NCI-H510A (cell line): ENCODE results near the gene KIF25.
"Not testable (repeated sequence)": the region's sequence is repeated elsewhere in the genome, so short reads cannot be mapped to it uniquely, and the experiment has no call there.

Source experiments
- DNase-seq: peaks from one replicate; lab custom pipeline; 2025; lab: John Stamatoyannopoulos, UW

The KIF25 gene

GRCh38 chr6:167975458-167975857 lies 22.0 kb upstream of the KIF25 start:
- DNase-seq = no peak

- DNase-seq = not testable (repeated sequence)
These were observed 21.3 kb upstream of the KIF25 start for GRCh38 chr6:167976116-167976657.

- DNase-seq = no peak
These were observed 20.8 kb upstream of the KIF25 start for GRCh38 chr6:167976708-167977107.

GRCh38 chr6:167977717-167978467 lies 19.6 kb upstream of the KIF25 start:
- DNase-seq = no peak

- no peak for DNase-seq
These were observed 18.9 kb upstream of the KIF25 start for GRCh38 chr6:167978607-167979006.

- no peak for DNase-seq
These were observed 17.9 kb upstream of the KIF25 start for GRCh38 chr6:167979436-167980139.

- DNase-seq = no peak
These were observed 16.4 kb upstream of the KIF25 start for GRCh38 chr6:167980911-167981580.

- DNase-seq = no peak
These were observed 15.5 kb upstream of the KIF25 start for GRCh38 chr6:167981916-167982462.

GRCh38 chr6:167984144-167984719 lies 13.2 kb upstream of the KIF25 start:
- no peak for DNase-seq

- DNase-seq = no peak
These were observed 12.4 kb upstream of the KIF25 start for GRCh38 chr6:167984876-167985604.

GRCh38 chr6:167985911-167986595 lies 11.4 kb upstream of the KIF25 start:
- DNase-seq = no peak

GRCh38 chr6:167987396-167988153 lies 9.9 kb upstream of the KIF25 start:
- DNase-seq = no peak

GRCh38 chr6:167988154-167988495 lies 9.3 kb upstream of the KIF25 start:
- DNase-seq = no peak

GRCh38 chr6:167988945-167989841 lies 8.3 kb upstream of the KIF25 start:
- no peak for DNase-seq

- no peak for DNase-seq
These were observed 7.2 kb upstream of the KIF25 start for GRCh38 chr6:167990016-167990945.

GRCh38 chr6:167993169-167993568 lies 4.3 kb upstream of the KIF25 start:
- no peak for DNase-seq

- no peak for DNase-seq
These were observed 3.6 kb upstream of the KIF25 start for GRCh38 chr6:167993831-167994230.

- DNase-seq = no peak
These were observed 2.2 kb upstream of the KIF25 start for GRCh38 chr6:167995302-167995701.
